ENCODE results near the gene SPRR2D.

SPRR2D gene

GRCh38 chr1:153001382-153001781 lies 39.5 kb downstream of the SPRR2D start, which contains the start of gene SPRR3:
Gene SPRR3 (plus strand): TSS chr1:153001749. CDS start chr1:153003021, 1,272 bp downstream.
- DNase-seq, result no peak

DNA sequence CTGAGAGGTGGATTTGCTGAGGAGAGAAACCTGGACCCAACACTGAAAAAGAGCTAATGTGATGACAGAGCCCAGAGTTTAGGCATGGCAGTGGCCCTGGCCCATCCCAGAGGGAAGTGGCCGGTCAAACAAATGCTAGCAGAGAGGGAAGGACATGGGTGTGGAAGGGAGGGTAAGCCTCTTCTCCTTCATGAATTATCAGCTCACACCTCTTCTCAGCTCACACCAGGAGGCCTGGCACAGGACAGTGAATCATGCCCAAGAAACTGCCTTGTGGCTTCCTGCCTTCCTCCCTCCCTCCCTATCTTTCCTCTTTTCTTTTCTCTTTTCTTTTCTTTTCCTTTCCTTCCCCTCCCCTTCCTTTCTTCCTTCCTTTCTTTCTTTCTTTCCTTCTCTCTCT lies 40.6 kb downstream of the SPRR2D start:
- no peak for DNase-seq

- no peak for DNase-seq
These were observed 41.1 kb downstream of the SPRR2D start for GRCh38 chr1:152999818-153000217.

GRCh38 chr1:152998476-152998875 lies 42.4 kb downstream of the SPRR2D start:
- DNase-seq, result no peak

GRCh38 chr1:152997901-152998300 lies 43.0 kb downstream of the SPRR2D start:
- DNase-seq, result no peak

- DNase-seq, result no peak
These were observed 44.1 kb downstream of the SPRR2D start for GRCh38 chr1:152996633-152997400.

DNA sequence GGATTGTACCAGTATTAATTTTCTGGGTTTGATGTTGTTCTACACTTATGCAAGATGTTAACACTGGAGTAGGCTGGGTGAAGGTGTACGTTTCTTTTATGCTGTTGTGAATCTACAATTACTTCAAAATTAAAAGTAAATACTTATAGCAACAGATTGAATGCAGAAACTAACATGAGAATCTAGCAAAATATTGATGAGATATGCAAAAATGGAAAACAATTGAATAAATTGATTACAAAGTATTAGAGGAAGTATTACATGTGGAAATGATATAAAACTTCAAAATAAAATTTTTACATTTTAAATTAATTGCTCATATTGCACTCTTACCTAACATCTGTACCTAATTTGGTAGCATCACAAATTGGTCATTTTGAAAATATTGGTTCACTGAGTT lies 45.1 kb downstream of the SPRR2D start:
- DNase-seq, result no peak

- DNase-seq, result no peak
These were observed 47.7 kb downstream of the SPRR2D start for GRCh38 chr1:152993186-152993585.
